ENCODE data around the gene DBH.

DBH gene

DNA sequence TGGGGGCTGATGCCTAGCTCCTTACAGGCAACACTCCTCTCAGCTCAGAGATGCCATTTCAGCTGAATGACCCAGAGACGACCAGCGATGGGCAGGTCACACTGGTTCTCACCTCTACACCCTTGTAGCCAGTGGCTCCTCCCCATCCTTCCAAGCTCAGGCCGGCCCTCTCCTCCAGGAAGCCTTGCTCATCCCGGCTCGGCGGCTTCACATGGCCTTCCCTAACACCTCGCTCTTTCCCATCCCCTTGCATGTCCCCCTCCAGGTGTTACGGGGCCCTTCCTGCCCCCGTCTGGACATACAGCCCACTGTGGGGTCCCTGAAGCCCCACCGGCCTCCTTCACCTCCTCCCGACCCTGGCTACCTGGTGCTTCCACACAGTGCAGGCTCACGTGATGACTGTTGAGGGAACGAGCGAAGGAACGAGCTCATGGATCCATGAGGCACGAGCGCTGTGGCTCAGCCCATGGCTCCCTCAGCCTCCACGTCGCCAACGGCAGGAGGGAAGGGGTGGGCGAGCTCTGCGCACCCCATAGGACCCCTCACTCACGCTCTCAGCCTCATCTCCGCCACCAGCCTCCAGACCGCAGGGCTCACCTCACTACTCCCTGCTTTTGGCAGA is 56.3 kb downstream of the DBH start:
- DNase-seq (ENCODE audit: low read depth in 1 of 2, low spot score in 1 of 2), result no peak
- no peak for TF ChIP-seq SPI1 (IDR thresholded peaks at IDR 0.05; ENCODE audit: borderline replicate concordance, low read depth)
- TF ChIP-seq, protein P1, sequence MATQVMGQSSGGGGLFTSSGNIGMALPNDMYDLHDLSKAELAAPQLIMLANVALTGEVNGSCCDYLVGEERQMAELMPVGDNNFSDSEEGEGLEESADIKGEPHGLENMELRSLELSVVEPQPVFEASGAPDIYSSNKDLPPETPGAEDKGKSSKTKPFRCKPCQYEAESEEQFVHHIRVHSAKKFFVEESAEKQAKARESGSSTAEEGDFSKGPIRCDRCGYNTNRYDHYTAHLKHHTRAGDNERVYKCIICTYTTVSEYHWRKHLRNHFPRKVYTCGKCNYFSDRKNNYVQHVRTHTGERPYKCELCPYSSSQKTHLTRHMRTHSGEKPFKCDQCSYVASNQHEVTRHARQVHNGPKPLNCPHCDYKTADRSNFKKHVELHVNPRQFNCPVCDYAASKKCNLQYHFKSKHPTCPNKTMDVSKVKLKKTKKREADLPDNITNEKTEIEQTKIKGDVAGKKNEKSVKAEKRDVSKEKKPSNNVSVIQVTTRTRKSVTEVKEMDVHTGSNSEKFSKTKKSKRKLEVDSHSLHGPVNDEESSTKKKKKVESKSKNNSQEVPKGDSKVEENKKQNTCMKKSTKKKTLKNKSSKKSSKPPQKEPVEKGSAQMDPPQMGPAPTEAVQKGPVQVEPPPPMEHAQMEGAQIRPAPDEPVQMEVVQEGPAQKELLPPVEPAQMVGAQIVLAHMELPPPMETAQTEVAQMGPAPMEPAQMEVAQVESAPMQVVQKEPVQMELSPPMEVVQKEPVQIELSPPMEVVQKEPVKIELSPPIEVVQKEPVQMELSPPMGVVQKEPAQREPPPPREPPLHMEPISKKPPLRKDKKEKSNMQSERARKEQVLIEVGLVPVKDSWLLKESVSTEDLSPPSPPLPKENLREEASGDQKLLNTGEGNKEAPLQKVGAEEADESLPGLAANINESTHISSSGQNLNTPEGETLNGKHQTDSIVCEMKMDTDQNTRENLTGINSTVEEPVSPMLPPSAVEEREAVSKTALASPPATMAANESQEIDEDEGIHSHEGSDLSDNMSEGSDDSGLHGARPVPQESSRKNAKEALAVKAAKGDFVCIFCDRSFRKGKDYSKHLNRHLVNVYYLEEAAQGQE (IDR thresholded peaks at IDR 0.05; ENCODE audit: insufficient replicate concordance, low read depth), result no peak
- TF ChIP-seq, protein P2, sequence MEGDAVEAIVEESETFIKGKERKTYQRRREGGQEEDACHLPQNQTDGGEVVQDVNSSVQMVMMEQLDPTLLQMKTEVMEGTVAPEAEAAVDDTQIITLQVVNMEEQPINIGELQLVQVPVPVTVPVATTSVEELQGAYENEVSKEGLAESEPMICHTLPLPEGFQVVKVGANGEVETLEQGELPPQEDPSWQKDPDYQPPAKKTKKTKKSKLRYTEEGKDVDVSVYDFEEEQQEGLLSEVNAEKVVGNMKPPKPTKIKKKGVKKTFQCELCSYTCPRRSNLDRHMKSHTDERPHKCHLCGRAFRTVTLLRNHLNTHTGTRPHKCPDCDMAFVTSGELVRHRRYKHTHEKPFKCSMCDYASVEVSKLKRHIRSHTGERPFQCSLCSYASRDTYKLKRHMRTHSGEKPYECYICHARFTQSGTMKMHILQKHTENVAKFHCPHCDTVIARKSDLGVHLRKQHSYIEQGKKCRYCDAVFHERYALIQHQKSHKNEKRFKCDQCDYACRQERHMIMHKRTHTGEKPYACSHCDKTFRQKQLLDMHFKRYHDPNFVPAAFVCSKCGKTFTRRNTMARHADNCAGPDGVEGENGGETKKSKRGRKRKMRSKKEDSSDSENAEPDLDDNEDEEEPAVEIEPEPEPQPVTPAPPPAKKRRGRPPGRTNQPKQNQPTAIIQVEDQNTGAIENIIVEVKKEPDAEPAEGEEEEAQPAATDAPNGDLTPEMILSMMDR (IDR thresholded peaks at IDR 0.05; ENCODE audit: insufficient read depth, low read length), result no peak
- TF ChIP-seq POLR2AphosphoS5 (IDR thresholded peaks at IDR 0.05; ENCODE audit: low read depth), result no peak
- TF ChIP-seq GABPA (IDR thresholded peaks at IDR 0.05; ENCODE audit: low read depth), result no peak
- H3K27ac ChIP-seq (replicated peaks), result no peak overlapping the region
- no peak overlapping the region for H3K4me3 ChIP-seq (replicated peaks; ENCODE audit: insufficient read depth, low read length)
- no peaks in the 10 kb centered on the region for H3K27me3 ChIP-seq (ENCODE audit: insufficient read depth, poor library complexity, severe bottlenecking)

DNA sequence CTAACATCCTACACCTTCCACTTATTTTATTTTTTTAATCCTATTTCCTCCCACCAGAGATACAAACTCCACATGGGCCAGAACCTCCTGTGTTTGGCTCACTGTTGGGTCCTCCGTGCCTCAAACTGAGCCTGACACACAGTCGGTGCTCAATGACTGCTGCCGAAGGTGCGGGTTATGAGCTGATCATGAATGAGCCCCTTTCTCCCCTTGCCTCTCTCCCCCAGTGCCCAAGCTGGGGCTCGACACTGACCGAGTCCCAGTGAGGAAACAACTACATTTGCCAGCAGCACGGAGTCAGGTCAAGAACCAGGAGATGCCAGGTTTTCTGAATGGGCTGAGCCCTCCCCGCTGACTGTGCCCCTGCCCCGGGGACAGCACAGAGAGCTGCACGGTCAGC is 57.0 kb downstream of the DBH start:
- TF ChIP-seq, protein P2 (IDR thresholded peaks at IDR 0.05; ENCODE audit: insufficient read depth, low read length), result no peak
- TF ChIP-seq GABPA (IDR thresholded peaks at IDR 0.05; ENCODE audit: low read depth) (no peak), POLR2AphosphoS5 (IDR thresholded peaks at IDR 0.05; ENCODE audit: low read depth) (no peak), SPI1 (IDR thresholded peaks at IDR 0.05; ENCODE audit: borderline replicate concordance, low read depth) (no peak)
- TF ChIP-seq, protein P1 (IDR thresholded peaks at IDR 0.05; ENCODE audit: insufficient replicate concordance, low read depth), result no peak
- Histone ChIP-seq H3K27me3 (ENCODE audit: insufficient read depth, poor library complexity, severe bottlenecking) (peaks cover 2% of the 10 kb centered on the region), H3K4me3 (replicated peaks; ENCODE audit: insufficient read depth, low read length) (no peak overlapping the region), H3K27ac (replicated peaks) (no peak overlapping the region)
- no peak for DNase-seq (ENCODE audit: low read depth in 1 of 2, low spot score in 1 of 2)

DNA sequence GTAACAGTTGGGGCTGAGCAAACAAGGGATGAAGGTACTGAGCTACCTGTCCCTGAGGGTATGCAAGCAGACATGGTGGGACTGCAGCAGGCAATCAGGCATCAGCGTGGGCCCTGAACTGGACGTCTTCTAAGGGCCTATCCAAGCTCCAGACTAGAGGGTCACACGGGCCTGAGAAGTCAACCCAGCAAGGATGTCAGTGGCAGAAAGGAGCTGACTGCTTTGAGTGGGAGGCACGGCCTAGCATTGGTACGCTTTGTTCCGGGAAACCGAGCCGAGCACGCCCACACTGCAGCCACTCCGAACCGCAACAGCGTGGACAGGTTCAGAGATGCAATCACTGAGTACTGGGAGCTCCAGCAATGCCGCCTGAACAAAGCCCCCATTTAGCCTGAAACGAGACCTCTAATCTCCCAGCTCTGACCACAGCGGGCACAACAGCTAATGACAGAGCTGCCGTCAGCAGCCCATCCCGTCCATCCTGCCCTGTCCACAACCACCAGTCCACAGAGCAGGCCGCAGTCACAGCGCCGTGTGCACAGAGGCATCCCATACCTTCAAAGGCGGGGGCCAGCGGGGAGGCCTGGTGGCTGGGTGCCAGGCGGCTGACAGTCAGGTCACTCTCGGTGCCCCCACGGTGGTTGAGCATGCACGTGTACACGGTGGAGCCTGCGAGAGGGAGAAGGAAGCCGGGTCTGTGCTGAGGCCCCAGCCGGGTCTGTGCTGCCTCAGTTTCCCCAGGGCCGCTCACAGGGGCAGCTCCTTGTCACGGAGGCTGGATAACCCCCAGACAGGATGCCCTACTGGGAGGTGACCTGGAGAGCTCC is 57.8 kb downstream of the DBH start:
- no peak for DNase-seq (ENCODE audit: low read depth in 1 of 2, low spot score in 1 of 2)
- Histone ChIP-seq H3K4me3 (replicated peaks; ENCODE audit: insufficient read depth, low read length) (no peak overlapping the region), H3K27me3 (ENCODE audit: insufficient read depth, poor library complexity, severe bottlenecking) (peaks cover 3% of the 10 kb centered on the region), H3K27ac (replicated peaks) (no peak overlapping the region)
- TF ChIP-seq, protein P2 (IDR thresholded peaks at IDR 0.05; ENCODE audit: insufficient read depth, low read length), result no peak
- no peak for TF ChIP-seq POLR2AphosphoS5 (IDR thresholded peaks at IDR 0.05; ENCODE audit: low read depth)
- no peak for TF ChIP-seq SPI1 (IDR thresholded peaks at IDR 0.05; ENCODE audit: borderline replicate concordance, low read depth)
- no peak for TF ChIP-seq GABPA (IDR thresholded peaks at IDR 0.05; ENCODE audit: low read depth)
- TF ChIP-seq, protein P1 (IDR thresholded peaks at IDR 0.05; ENCODE audit: insufficient replicate concordance, low read depth), result no peak
